SH-SY5Y (cell line): ENCODE data around the gene TAF13.

Experiments used
- GATA2 ChIP-seq: IDR thresholded peaks from 2 replicates; pipeline ENCODE4 v1.6.1; 2011; ENCODE audit warnings: mild to moderate bottlenecking, low read depth, low read length
- GATA3 ChIP-seq: IDR thresholded peaks from 2 replicates; pipeline ENCODE4 v1.6.1; 2011; ENCODE audit warnings: low read depth, mild to moderate bottlenecking, low read length, moderate library complexity

The TAF13 gene

DNA sequence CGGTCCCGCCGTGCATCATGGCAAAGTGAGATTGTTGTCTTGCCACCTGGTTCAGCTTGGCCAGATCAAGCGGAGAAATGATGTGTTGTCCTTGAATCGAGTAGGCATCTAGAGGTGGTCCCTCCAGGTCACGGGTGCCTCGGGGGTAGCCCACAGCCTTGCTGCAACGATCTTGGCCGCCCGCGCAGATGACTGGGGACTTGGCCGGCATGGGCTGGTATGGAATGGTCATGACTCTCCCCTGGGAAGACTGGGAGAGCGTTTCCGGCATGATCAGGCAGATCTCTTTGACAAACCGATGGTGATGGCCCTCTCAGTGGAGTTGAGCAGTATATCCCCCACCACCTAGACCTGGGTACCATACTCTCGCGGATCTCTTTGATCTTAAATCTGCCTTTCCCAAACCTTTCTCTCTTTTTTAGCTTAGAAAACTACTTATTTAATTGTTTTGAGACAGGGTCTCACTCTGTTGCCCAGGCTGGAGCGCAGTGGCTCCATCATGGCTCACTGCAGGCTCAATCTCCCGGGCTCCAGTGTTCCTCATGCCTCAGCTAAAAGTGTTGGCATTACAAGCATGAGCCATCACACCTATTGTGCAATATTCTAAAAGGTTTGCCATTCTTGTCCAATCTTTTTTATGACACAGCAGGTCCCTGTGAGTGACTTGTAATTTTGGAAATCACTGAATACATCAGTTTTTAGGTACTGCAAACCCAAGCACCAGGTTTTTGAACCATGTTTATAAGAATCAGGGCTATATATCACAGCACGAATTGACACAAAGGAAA lies 28.8 kb upstream of the TAF13 start:
- no peak for TF ChIP-seq GATA2
- TF ChIP-seq GATA3, result no peak

- TF ChIP-seq GATA2 (peak; percentile 61), GATA3 (no peak)
These were observed 24.4 kb upstream of the TAF13 start for GRCh38 chr1:109099938-109100773.

DNA sequence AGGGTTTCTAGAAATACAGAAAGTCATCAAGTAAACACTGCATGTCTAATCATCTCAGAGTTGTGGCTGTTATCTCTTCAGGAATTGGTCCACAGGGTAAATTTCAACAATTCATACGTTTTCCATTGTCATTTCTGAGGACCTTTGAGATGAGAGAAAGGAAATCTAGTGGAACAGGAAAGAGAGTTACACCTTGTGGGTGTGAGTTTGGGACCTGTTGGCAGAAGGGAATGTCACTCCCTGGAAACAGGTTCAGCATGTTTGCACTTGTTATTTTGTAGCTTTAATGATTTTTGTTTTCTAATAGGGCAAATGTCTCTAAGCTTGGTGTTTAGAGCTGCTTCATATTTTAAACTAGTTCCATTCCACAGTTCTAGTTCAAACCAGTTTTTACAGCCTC lies 20.3 kb upstream of the TAF13 start:
- TF ChIP-seq GATA3 (no peak), GATA2 (no peak)

DNA sequence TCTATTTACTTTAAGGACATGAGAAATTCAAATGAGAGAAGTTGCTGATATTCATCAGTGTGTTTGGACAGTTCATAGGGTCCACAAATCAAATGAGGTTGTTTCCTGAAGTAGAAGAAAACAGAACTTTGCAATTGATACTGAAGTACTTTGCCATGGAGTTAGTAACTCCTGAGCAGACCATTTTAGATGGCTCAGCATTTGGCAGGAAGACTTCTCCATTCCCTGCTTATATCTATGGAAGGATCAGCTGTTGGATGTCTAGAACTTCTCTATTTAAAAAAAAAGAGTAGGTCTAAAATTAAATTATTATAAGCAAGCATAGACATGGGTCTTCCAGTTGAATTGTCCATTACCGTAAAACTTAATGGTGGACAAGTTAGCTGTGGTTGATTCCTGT lies 19.8 kb upstream of the TAF13 start:
- TF ChIP-seq GATA3, result no peak
- TF ChIP-seq GATA2, result no peak

DNA sequence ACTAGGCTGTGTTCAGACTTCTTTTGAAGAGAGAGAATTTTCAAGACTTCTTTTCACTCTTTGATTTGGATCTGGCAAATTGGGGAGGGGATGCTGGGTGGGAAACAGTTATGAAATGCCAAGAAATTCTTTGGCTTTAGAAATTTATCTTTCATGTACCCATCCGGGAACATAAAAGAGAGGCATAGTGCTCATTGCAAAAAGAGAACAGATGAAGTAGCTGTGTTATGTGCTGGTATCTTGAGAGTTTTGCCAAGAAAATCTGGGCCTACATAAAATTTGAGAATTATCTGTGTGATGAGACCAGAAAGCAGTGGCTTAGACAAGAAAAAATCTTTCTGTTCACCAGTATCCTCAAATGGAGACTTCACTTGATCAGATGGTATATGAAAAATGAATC lies 19.1 kb upstream of the TAF13 start:
- TF ChIP-seq GATA3 (no peak), GATA2 (no peak)

GRCh38 chr1:109094377-109094803 lies 18.6 kb upstream of the TAF13 start:
- TF ChIP-seq GATA2 (no peak), GATA3 (no peak)

DNA sequence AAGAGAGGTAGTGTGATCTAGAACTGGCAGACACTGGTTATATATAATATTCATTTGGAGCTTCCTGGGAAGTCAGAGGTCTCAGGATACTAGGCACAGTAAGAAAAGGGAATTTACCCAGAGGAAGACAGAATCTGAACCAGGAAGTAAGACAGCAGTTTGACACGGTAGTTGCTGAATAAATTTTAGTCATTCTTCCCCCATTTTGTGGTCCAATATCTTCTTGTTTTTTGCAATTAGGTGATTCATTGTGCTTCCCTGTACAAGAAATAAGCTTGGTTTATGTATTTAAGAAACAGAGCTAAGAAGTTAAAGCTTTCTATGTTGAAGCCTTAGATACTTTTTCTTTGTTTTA lies 16.0 kb upstream of the TAF13 start:
- TF ChIP-seq GATA2, result no peak

DNA sequence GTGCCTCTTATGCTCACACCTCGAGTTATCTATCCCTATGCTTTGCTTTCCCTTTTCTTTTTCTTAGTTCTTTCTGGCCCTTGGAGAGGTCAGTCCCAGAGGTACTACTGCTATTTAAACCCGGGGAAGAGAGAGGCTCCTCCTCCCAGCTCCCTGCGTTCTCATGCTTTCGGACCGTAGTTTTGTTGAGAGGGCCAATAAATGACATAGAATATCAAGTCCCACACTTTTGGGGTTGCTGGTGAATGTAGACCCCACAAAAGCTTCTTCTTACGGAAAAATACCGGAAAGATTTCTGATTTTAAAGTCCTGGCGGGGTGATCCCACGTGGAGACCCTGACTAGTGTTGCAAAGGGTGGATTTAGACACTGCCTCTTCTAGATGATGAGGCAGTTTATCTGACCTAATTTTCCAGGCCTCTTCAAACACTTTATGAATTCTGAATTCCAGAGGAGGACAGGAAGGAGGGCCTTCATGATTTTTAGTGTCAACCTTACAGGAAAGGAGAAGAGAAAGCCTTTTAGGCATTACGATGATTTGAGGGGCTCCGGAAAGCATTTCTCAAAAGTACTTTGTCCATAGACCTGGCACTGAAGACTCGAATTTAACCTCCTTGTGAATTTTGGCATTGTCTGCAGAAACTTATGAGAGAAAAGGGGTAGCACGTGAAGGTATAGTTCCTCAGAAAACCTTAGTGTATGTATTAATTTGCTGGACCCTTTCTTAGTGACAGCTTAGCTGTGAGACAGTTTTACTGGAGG lies 15.5 kb upstream of the TAF13 start:
- no peak for TF ChIP-seq GATA3
- TF ChIP-seq GATA2, result no peak

- TF ChIP-seq GATA2 (no peak), GATA3 (no peak)
These were observed 14.6 kb upstream of the TAF13 start, which contains the start of gene TMEM167B for GRCh38 chr1:109090196-109091077. Gene TMEM167B (plus strand): TSS chr1:109090764. CDS start chr1:109090873, 109 bp downstream.

DNA sequence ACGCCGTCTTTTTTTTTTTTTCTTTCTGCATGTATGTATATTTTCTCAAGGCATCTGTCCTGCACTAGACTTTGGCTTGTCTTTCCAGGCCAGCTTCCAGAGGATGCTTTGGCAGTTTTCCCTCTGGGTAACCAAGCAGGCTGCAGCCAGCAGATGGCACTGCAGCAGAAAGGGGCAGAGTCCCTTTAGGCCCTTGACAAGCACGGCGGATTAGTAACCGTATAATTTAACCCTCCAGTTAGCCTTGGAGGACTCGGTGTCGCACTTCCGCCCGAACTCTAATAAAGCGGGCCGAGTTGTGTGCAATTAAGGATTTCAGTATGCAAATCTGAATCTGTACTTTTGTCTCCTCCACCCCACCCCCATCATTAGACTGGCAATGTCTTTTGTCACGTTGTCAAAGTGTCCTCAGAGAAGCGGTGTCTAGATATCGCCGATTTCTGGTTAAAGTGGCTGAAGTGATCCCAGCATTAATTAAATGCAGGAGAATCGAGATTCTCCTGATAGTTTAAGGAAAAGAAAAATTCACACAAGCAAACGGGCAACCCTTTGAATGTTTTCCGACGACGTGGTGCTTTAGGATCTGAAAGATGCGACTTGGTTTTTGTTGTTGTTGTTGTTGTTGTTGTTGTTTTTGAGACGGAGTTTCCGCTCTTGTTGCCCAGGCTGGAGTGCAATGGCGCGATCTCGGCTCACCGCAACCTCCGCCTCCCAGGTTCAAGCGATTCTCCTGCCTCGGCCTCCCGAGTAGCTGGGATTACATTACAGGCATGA lies 13.6 kb upstream of the TAF13 start:
- TF ChIP-seq GATA2, result no peak
- no peak for TF ChIP-seq GATA3

DNA sequence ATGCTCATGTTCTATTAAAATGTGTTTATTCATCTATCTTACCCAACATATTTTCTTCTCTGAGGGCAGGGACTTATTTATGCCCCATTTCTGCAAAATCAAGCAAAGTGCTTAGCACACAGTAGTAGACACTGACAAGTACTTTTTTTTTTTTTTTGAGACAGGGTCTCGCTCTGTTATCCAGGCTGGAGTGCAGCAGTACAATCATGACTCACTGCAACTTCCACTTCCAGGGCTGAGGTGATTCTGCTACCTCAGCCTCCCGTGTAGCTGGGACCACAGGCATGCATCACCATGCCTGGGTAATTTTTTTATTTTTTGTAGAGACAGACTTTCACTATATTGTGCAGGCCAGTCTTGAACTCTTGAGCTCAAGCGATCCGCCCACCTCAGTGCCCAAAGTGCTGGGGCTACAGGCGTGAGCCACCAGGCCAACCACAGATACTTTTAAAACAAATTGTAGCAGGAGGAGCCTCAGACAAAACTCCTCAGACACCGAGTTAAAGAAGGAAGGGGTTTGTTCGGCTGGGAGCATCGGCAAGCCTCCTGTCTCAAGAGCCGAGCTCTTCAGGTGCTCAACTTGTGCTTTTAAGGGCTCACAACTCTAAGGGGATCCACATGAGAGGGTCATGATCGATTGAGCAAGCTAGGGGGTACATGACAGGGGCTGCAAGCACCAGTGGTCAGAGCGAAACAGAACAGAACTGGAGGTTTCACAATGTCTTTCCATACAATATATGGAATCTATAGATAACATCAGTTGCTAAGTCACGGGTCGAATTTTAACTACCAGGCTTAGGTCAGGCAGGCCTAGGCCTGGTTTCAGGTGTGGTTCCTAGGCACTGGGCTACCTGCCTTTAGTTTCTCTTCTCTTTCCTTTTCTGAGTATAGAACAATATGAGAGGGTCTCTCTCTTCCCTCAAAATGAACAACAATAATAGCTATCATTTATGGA lies 9.0 kb upstream of the TAF13 start:
- TF ChIP-seq GATA2 (no peak), GATA3 (no peak)

- TF ChIP-seq GATA2, result no peak
- TF ChIP-seq GATA3, result no peak
These were observed 8.1 kb upstream of the TAF13 start for GRCh38 chr1:109083923-109084322.
